Left lobe of liver (tissue), 2 donors: ENCODE data around the gene CDKN2A. TPM values are rescaled to one million over a fixed set of nuclear protein-coding genes. Genes with fewer than 3 reads are reported as not detected.

Experiments
- ATAC-seq: fragments of 200-7000 bp; cut with Tn5 transposase; one replicate; pipeline ENCODE4 v1.9.1; 2020; ENCODE audit warnings: mild to moderate bottlenecking, moderate library complexity
- DNase-seq: peaks from one replicate; pipeline ENCODE4 v3.0.0-alpha.2; 2020; ENCODE audit warnings: low spot score
- total RNA-seq: library from RNA; stranded (reverse); gene quantifications from one replicate; pipeline ENCODE4 v1.2.1, GENCODE V29; 2021
- donor health status: DM: no; HTN: no; CAD: no; lungs with moderate emphysema.
- donor health status: DM: no; HTN: yes; CAD: no.

The CDKN2A gene
- total RNA-seq, 1 donor from 2014 or later: 0.55 TPM

- ATAC-seq (no peak), DNase-seq (no peak)
Measured at GRCh38 chr9:22008384-22008716, 14.2 kb upstream of the CDKN2A start.

GRCh38 chr9:22005702-22006606, 11.8 kb upstream of the CDKN2A start:
- DNase-seq (no peak), ATAC-seq (no peak)

GRCh38 chr9:22005021-22005701, 11.0 kb upstream of the CDKN2A start:
- DNase-seq: no peak
- no peak for ATAC-seq

GRCh38 chr9:22002038-22002437, 7.8 kb upstream of the CDKN2A start:
- DNase-seq: no peak
- ATAC-seq: no peak

GRCh38 chr9:21998026-21998425, 3.8 kb upstream of the CDKN2A start:
- DNase-seq (no peak), ATAC-seq (no peak)

GRCh38 chr9:21997480-21997879, 3.3 kb upstream of the CDKN2A start:
- ATAC-seq (no peak), DNase-seq (no peak)

- no peak for DNase-seq
Measured at GRCh38 chr9:21996858-21997257, 2.7 kb upstream of the CDKN2A start.

GRCh38 chr9:21996438-21996837, 2.2 kb upstream of the CDKN2A start:
- ATAC-seq (no peak), DNase-seq (no peak)

More at GRCh38 chr9:21996858-21997257, 2.7 kb upstream of the CDKN2A start:
- no peak for ATAC-seq

- DNase-seq: peak; percentile 63
- ATAC-seq: peak; percentile 79
Measured at GRCh38 chr9:21995666-21996398, 1.6 kb upstream of the CDKN2A start.

GRCh38 chr9:21995006-21995665, 944 bp upstream of the CDKN2A start:
- DNase-seq (peak; percentile 58), ATAC-seq (peak; percentile 74)

GRCh38 chr9:21994556-21995005, 389 bp upstream of the CDKN2A start, which contains the start of gene CDKN2B-AS1:
Gene CDKN2B-AS1, plus strand, starts transcription at chr9:21994791.
- DNase-seq (no peak), ATAC-seq (peak; percentile 71)

- ATAC-seq (no peak), DNase-seq (no peak)
Measured at GRCh38 chr9:21993007-21993406, 1.2 kb downstream of the CDKN2A start.

- ATAC-seq (no peak), DNase-seq (no peak)
Measured at GRCh38 chr9:21991072-21991959, 2.9 kb downstream of the CDKN2A start.

GRCh38 chr9:21989440-21990189, 4.6 kb downstream of the CDKN2A start:
- ATAC-seq (no peak), DNase-seq (no peak)

- no peak for ATAC-seq
- DNase-seq: no peak
Measured at GRCh38 chr9:21988056-21988990, 5.9 kb downstream of the CDKN2A start.

- no peak for DNase-seq
- ATAC-seq: no peak
Measured at GRCh38 chr9:21985964-21986667, 8.1 kb downstream of the CDKN2A start.

- ATAC-seq: no peak
- no peak for DNase-seq
Measured at GRCh38 chr9:21984101-21984500, 10.1 kb downstream of the CDKN2A start.
